ENCODE data around the gene SUGCT.

Gene SUGCT

DNA sequence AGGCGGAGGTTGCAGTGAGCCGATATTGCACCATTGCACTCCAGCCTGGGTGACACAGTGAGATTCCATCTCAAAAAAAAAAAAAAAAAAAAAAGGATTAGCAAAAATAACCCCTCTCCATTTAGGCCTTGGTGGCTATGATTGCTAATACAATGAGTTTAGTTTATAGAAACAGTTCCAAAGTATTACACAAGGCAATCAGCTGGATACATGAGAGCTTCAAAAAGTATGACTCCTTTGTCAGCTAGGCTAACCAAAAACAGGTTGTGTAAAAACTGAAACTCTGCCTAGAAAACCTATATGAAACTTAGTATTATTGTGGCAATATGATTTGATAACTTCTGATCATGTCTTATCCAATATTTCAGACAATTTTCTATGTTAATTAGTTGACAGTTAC is 57.2 kb downstream of the SUGCT start:
- in situ Hi-C loops (cut with MboI; ENCODE audit: low pct_unique_long_range_greater_than_20kb, low sequenced_read_pairs, unreplicated experiment): no loop called here
- DNase-seq (ENCODE audit: low spot score): no peak
- TF ChIP-seq, protein P1, sequence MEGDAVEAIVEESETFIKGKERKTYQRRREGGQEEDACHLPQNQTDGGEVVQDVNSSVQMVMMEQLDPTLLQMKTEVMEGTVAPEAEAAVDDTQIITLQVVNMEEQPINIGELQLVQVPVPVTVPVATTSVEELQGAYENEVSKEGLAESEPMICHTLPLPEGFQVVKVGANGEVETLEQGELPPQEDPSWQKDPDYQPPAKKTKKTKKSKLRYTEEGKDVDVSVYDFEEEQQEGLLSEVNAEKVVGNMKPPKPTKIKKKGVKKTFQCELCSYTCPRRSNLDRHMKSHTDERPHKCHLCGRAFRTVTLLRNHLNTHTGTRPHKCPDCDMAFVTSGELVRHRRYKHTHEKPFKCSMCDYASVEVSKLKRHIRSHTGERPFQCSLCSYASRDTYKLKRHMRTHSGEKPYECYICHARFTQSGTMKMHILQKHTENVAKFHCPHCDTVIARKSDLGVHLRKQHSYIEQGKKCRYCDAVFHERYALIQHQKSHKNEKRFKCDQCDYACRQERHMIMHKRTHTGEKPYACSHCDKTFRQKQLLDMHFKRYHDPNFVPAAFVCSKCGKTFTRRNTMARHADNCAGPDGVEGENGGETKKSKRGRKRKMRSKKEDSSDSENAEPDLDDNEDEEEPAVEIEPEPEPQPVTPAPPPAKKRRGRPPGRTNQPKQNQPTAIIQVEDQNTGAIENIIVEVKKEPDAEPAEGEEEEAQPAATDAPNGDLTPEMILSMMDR (IDR thresholded peaks at IDR 0.05; ENCODE audit: extremely low read depth, insufficient read depth, missing control alignments): no peak

DNA sequence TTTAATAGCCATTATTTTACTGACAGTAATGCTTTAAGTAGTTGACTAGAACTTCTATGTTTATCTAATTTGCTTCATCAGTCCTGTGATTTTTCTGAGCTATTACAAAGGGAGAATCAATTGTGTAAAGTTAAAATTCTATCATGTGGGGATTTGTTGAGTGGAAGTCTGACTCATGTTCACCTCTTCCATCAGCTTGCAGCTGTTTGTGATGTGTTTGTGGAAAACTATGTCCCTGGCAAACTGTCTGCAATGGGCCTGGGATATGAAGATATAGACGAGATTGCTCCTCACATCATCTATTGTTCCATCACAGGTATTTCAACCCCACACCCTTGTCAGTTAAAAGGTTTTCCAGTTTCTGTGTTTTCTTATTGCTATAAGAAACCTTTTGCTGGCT is 59.9 kb downstream of the SUGCT start:
- DNase-seq (ENCODE audit: low spot score): no peak
- in situ Hi-C loops (cut with MboI; ENCODE audit: low pct_unique_long_range_greater_than_20kb, low sequenced_read_pairs, unreplicated experiment): no loop called here
- TF ChIP-seq, protein P1 (IDR thresholded peaks at IDR 0.05; ENCODE audit: extremely low read depth, insufficient read depth, missing control alignments): no peak

DNA sequence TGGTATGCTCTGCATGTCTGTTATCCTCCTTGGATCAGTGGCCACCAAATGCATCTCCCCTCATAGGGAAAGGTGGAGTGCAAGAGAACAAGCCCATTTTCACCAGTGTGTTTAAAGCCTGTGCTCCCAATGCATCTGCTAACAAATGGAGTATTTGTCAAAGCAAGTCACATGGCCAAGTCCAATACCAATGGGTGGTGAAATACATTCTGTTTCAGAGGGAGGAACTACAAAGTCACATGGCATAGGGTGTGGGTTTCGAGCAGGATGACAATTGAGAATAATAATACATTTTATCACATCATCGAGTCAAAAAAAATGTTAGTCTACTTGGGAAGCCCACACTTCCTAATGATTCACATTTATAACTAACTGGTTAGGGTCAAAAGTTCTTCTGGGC is 62.7 kb downstream of the SUGCT start:
- TF ChIP-seq, protein P1 (IDR thresholded peaks at IDR 0.05; ENCODE audit: extremely low read depth, insufficient read depth, missing control alignments): no peak
- DNase-seq (ENCODE audit: low spot score): no peak
- in situ Hi-C loops (cut with MboI; ENCODE audit: low pct_unique_long_range_greater_than_20kb, low sequenced_read_pairs, unreplicated experiment): no loop called here

DNA sequence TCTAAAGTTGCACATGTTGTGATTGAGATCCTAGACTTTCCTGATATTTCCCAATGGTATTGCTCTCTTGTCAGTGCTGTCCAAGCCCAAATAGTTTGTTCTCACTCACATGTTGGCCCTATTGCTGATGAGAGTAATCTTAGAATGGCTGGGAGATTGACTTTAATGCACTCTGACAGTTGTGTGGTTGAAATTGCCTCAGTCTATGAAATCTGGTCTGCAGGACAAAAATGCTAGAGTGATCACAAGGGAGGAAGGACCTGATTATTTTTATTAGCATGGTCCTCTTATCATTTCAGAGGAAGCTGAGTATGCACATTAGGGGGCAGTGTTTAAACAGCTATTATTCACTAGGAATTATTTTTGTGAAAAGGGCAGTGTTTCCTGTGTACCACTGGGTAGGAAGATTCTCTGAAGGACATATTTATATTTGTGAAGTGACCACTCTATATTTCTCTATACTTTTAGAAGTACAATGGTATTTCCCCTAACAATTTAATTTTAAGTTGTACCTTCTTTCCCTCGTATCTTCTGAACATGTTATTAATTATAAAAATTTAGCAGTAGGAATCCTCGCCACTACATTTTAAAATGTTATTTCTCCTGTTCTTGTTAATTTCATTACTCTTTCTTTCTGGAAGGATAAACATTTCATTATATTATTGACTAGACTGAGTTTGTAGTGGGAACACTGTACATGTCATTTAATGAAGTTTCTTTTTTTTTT is 64.4 kb downstream of the SUGCT start:
- no peak for DNase-seq (ENCODE audit: low spot score)
- in situ Hi-C loops (cut with MboI; ENCODE audit: low pct_unique_long_range_greater_than_20kb, low sequenced_read_pairs, unreplicated experiment): no loop called here
- TF ChIP-seq, protein P1 (IDR thresholded peaks at IDR 0.05; ENCODE audit: extremely low read depth, insufficient read depth, missing control alignments): peak; percentile 22

DNA sequence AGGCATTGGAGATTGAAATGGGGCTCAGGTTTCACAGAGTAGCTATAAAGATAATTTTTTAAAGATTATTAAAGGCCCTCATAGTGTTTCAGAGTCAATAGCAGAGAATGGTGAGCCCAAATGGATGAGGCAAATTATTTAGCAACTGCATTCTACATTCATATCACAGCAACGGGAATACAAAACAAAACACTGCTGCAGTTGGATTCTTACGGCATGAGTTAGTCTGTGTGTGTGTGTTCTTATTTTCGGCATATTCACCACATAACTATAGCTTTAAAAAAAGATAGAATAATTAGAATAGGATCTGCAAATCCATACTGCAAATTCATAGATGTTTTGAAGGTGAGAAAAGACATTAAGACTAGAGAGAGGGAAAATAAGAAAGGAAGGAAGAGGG is 66.0 kb downstream of the SUGCT start:
- TF ChIP-seq, protein P1 (IDR thresholded peaks at IDR 0.05; ENCODE audit: extremely low read depth, insufficient read depth, missing control alignments): no peak
- in situ Hi-C loops (cut with MboI; ENCODE audit: low pct_unique_long_range_greater_than_20kb, low sequenced_read_pairs, unreplicated experiment): no loop called here
- DNase-seq (ENCODE audit: low spot score): no peak

DNA sequence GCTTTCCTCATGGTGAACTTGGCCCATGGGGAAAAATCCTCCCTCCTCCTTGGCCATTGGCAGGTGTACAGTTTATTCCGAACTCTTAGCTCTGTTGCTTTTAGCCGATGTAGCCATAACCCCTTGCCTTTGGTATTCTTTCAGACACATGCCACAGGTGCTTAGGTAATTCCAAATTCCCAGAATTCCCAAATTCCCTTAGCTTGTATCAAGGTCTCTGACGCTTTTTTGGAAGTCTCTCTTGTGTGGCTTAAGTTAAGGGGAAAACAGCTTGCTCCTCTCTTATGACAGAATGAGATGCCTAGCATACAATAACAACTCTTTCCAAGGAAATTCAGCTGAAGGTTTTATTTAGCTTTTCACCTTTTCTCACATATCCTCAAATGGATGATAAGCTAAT is 68.0 kb downstream of the SUGCT start:
- TF ChIP-seq, protein P1 (IDR thresholded peaks at IDR 0.05; ENCODE audit: extremely low read depth, insufficient read depth, missing control alignments): no peak
- in situ Hi-C loops (cut with MboI; ENCODE audit: low pct_unique_long_range_greater_than_20kb, low sequenced_read_pairs, unreplicated experiment): no loop called here
- DNase-seq (ENCODE audit: low spot score): no peak

Data from GM13977 (cell line).